Colonic mucosa (tissue), 4 donors: Measurements from ENCODE around the gene HIRIP3. TPM values are rescaled to one million over a fixed set of nuclear protein-coding genes. Genes with fewer than 3 reads are reported as not detected.

Experiments used
- DNase-seq: peaks from one replicate; pipeline ENCODE4 v3.0.0-alpha.2; 2020
- H3K27ac ChIP-seq: fragments of 200-600 bp; one replicate; pipeline ENCODE4 v1.8.0; 2021
- H3K27me3 ChIP-seq: fragments of 200-600 bp; one replicate; pipeline ENCODE4 v1.8.0; 2021
- H3K36me3 ChIP-seq: fragments of 200-600 bp; one replicate; pipeline ENCODE4 v1.8.0; 2021
- H3K4me1 ChIP-seq: fragments of 200-600 bp; one replicate; pipeline ENCODE4 v1.8.0; 2021; ENCODE audit warnings: mild to moderate bottlenecking
- H3K4me3 ChIP-seq: fragments of 200-600 bp; one replicate; pipeline ENCODE4 v1.8.0; 2021
- H3K9ac ChIP-seq, 2 donors: one replicate each; pipeline ENCODE4 v1.7.0; 2013; ENCODE audit warnings: control low read depth in 2 of 2, low read depth in 2 of 2, low read length in 2 of 2
- H3K9me3 ChIP-seq: fragments of 200-600 bp; one replicate; pipeline ENCODE4 v1.8.0; 2021
- CTCF ChIP-seq: fragments of 200-600 bp; IDR thresholded peaks from one replicate; pipeline ENCODE4 v1.8.0; 2022; ENCODE audit warnings: antibody characterized with exemption, mild to moderate bottlenecking
- intact Hi-C: fragments of 100-400 bp; cut with DNase I; formaldehyde crosslinking; loops from one replicate; pipeline ENCODE4 v1.14.1; 2022
- total RNA-seq, 2 donors: library from RNA; stranded (reverse); fragmentation: NEBNext Ultra II Directional in 1 of 2; extraction: Animal tissue kit (Norgen Biotek cat#: 25700) in 1 of 2; gene quantifications; one replicate each; pipeline ENCODE4 v1.2.1, GENCODE V29; 2021
- donor health status: healthy.
- donor health status: DM: no; HTN: no; CAD: no.
- donor health status: DM: no; HTN: no; CAD: no.

HIRIP3 gene
- total RNA-seq, 2 donors from 2014 or later = 7.5 to 18.4 TPM

- TF ChIP-seq CTCF = no peak
- no peak for DNase-seq
- peak overlapping the region; percentile 92 to 96 for H3K9ac ChIP-seq
- no peaks in the 10 kb centered on the region for H3K27me3 ChIP-seq
- intact Hi-C loops = no loop called here
- H3K9me3 ChIP-seq = no peaks in the 10 kb centered on the region
- H3K36me3 ChIP-seq = peaks cover 14% of the 10 kb centered on the region
- H3K27ac ChIP-seq = peak overlapping the region; percentile 74
- H3K4me1 ChIP-seq = peaks cover 17% of the 10 kb centered on the region
- H3K4me3 ChIP-seq = peak overlapping the region; percentile 75
These were observed 20.9 kb downstream of the HIRIP3 start for GRCh38 chr16:29974291-29975133.

DNA sequence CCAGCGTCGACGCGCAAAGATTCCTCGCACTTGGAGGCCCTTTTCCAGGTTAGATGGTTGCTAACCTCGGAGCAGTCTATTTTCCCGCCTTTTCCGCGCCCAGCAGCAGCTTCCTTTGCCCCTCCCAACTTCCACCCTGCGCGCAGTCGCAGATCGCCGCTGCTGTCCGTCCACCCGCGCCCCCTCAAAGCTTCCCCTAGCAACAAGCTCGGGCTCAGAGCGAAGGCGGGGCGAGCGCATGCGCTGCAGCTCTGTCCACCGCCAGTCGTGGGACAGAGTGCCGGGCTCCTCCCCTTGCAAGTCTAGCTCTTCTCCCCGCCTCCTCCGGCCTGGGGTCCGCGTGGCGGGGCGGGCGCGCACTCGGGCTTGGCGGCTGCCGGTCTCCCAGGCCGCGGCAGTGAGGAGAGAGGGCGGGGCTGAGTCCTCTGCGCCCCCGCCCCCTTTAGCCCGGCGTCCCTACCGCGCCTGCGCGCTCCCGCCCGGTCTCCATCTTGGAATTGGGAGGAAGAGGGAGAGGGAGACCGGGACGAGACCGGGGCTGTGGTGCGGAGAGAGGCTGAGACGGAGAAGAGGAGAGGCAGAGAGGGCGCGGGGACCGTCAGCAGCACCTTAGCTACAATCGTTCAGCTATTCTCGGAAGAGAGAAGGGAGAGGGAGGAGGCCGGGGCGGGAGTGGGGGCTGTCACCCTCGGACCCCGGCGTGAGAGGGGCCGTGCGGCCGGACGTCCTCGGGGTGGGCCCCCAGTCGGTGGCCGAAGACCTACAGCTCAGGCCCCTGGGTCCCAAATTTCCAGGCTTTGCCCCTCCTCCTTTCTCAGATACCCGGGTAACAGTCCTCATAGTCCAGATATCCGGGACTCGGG, 21.8 kb downstream of the HIRIP3 start, which contains the start of gene TAOK2:
TAOK2 (plus strand) TSS at position 485 of the 863 bp plus-strand sequence. CDS start 3,905 bp downstream, outside the sequence.
- H3K27ac ChIP-seq = peak within 1 kb of the TSS; percentile 74
- H3K4me1 ChIP-seq = peaks cover 17% of the 10 kb centered on the region
- no peaks in the 10 kb centered on the region for H3K9me3 ChIP-seq
- H3K27me3 ChIP-seq = no peaks in the 10 kb centered on the region
- intact Hi-C loops = no loop called here
- H3K4me3 ChIP-seq = peak within 1 kb of the TSS; percentile 75
- peak within 1 kb of the TSS; percentile 92 to 96 for H3K9ac ChIP-seq
- no peak for TF ChIP-seq CTCF
- H3K36me3 ChIP-seq = peaks cover 11% of the 10 kb centered on the region
- peak; percentile 97 for DNase-seq

DNA sequence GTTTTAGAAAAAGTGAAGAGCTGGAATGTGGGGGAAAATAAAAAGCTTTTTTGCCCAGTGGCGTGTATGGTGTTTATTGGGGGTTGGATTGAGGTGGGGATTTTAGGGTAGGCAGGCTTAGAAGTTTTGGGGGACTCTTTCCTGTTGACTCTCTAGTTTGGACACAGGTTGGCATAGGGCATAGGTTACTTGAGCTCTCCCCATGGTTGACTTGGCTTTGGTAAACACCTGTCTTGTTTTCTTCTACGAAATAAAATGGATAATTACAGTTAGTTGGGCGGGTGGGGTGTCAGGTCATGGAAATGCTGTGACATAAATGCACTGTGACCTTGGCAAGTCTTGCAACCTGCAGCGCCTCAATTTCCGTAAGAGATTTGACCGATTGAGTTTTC, 22.4 kb downstream of the HIRIP3 start:
- H3K27me3 ChIP-seq = no peaks in the 10 kb centered on the region
- H3K4me3 ChIP-seq = no peak overlapping the region
- peak overlapping the region; percentile 74 for H3K27ac ChIP-seq
- peaks cover 9% of the 10 kb centered on the region for H3K36me3 ChIP-seq
- H3K9me3 ChIP-seq = no peaks in the 10 kb centered on the region
- intact Hi-C loops = no loop called here
- no peak overlapping the region for H3K9ac ChIP-seq
- no peak for DNase-seq
- no peak for TF ChIP-seq CTCF
- peaks cover 17% of the 10 kb centered on the region for H3K4me1 ChIP-seq

DNA sequence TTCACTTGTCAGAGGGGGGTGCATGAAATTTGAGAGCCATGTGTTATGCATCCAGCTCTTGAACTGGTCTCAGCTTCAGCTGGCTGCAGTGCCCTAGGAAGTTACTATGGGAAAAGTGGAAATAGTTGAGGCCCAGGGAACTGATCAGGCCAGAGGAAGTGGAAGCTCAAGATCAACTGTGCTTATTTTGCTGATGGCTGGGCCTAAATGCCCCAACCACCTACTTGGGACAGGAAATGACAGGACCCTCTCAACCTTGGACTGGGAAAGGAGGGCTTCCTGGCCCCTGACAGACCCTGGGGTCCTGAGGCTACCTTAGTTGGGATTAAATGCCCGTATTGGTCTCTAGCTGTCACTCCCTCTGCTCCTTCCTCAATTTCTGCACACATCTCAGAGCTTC, 22.9 kb downstream of the HIRIP3 start:
- H3K4me3 ChIP-seq = no peak overlapping the region
- H3K9me3 ChIP-seq = no peaks in the 10 kb centered on the region
- H3K4me1 ChIP-seq = peaks cover 17% of the 10 kb centered on the region
- H3K27me3 ChIP-seq = no peaks in the 10 kb centered on the region
- H3K27ac ChIP-seq = no peak overlapping the region
- intact Hi-C loops = no loop called here
- peaks cover 9% of the 10 kb centered on the region for H3K36me3 ChIP-seq
- no peak overlapping the region for H3K9ac ChIP-seq
- no peak for DNase-seq
- no peak for TF ChIP-seq CTCF

DNA sequence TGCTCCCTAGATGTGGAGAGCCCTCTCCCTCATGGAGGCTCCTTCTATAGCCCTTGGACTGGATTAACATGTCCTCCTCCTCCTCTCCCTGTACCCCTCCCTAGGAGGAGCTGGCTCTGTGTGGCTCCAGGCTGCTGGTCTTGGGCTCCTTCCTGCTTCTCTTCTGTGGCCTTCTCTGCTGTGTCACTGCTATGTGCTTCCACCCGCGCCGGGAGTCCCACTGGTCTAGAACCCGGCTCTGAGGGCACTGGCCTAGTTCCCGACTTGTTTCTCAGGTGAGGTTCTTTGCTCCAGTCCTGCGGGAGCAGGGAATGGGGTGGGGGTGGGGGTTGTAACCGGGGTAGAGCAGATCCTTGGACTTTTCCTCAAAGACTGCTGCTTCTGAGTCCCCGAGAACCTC, 24.1 kb downstream of the HIRIP3 start:
- Histone ChIP-seq H3K36me3 (peaks cover 9% of the 10 kb centered on the region), H3K4me3 (no peak overlapping the region), H3K9ac (no peak overlapping the region), H3K27me3 (no peaks in the 10 kb centered on the region), H3K9me3 (no peaks in the 10 kb centered on the region), H3K27ac (no peak overlapping the region), H3K4me1 (peaks cover 11% of the 10 kb centered on the region)
- intact Hi-C loops = no loop called here
- DNase-seq = no peak
- no peak for TF ChIP-seq CTCF
